ENCODE data around the gene ZFYVE27.
A peak's percentile ranks its signal among the peaks of the same experiment; 100 is the strongest.
"Not testable (repeated sequence)": the region's sequence is repeated elsewhere in the genome, so short reads cannot be mapped to it uniquely, and the experiment has no call there.

The ZFYVE27 gene, protein sequence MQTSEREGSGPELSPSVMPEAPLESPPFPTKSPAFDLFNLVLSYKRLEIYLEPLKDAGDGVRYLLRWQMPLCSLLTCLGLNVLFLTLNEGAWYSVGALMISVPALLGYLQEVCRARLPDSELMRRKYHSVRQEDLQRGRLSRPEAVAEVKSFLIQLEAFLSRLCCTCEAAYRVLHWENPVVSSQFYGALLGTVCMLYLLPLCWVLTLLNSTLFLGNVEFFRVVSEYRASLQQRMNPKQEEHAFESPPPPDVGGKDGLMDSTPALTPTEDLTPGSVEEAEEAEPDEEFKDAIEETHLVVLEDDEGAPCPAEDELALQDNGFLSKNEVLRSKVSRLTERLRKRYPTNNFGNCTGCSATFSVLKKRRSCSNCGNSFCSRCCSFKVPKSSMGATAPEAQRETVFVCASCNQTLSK

DNA sequence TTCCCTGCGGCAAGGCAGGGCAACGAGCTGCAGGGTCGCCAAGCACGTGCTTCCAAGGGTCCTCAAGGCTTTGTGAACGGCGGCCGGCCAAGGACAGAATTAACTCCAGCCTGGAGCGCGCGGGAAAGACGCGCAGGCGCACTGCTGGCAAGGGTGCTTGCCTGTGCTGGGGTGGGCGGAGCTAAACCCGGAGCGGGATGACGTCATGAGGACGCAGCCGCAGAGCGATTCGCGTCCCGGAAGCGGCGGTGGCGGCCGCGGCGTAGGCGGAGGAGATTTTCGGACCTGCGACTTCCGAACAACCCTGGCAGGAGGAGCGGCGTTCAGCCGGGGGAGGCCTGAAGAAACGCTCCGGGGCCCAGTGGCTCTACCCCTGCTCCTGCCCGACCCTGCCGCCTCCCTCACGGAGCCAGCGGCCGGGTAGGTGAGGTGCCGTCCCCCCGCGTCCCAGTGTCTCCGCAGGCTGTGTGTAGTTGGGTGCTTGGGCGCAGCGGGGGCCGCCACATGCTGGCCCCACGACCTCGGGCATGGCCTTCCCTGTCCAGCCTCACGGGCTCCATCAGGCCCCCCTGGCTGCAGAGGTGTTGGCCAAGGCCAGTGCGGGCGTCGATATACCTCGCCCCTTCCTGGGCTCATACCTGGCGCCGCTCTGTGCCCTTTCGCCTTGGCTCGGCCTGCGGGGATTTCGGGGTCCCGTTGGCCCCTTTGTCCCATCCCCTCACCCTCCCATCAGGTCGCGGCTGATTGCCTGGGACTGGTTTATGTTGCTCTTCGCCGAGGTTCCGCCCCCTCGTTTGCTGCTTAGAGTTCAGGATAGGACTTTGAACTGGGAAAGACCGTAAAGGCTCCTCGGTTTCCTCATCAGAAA is at the start of gene ZFYVE27:
TSS of gene ZFYVE27 (plus strand) at position 227 of the 868 bp plus-strand sequence. CDS start 1,350 bp downstream, outside the sequence.
- DNase-seq, result peak; percentile 98

DNA sequence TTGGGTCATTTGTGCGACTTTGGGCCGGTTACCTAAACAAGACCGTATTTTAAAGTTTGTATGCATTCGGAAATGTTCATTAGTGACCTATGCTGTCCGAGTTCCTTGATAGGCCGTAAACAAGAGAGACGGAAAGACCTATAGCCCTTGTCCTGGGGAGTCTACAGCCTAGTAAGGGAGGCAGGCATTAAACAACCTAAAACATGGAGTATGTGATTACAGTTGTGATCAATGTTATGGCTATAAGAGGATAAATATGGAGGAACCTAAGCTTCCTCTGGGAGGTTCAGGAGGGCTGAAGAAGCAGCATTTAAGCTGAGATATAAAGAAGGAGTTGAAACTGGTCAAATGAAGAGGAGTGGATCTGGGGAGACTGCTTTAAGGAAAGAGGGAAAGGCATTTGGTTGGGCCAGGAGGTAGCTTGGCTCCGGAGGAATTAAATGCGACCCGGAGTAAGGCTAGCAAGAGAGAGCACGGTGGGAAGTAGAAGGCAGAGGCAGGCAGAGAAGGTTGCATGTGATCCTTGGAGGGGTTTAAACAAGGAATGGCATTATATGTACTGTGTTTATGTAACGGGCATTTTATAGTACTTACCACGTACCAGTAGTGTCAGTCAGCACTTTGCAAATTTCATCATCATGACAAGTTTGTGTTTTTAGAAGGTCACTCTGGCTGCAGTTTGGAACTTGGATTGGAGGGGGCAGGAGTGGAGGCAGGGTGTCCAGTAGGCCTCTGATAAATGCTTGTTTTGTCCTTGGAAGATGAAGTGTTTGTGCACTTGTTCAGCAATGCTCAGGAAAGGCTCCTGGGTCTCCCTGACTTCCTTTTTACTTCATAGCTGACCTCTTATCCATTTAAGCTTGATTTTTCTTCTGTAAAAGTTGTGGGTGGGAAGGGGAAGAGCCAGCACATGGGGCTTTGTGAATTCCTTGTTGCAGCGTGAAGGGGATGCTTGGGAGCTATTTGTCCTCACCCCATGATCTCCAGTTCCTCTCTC is 48.8 kb upstream of the ZFYVE27 start:
- DNase-seq, result no peak

GRCh38 chr10:97689559-97690020 is 47.3 kb upstream of the ZFYVE27 start:
- no peak for DNase-seq

GRCh38 chr10:97690133-97690532 is 46.8 kb upstream of the ZFYVE27 start:
- no peak for DNase-seq

DNA sequence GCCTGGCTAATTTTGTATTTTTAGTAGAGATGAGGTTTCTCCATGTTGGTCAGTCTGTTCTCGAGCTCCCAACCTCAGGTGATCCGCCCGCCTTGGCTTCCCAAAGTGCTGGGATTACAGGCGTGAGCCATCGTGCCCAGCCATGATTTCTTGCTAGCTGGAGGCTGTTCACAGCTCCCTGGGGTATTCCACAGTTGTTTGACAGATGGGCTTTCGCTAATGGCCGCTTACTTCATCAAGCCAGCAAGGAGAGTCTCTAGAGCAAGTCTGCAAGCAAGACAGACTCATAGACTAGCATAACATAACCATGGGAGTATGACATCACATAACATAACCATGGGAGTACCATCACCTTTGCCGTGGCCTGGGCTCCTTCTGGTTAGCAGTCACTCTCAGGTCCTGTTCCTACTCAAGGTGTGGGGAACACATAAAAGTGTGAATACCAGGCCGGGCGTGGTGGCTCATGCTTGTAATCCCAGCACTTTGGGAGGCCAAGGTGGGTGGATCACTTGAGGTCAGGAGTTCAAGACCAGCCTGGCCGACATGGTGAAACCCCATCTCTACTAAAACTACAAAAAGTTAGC is 38.8 kb upstream of the ZFYVE27 start:
- not testable (repeated sequence) for DNase-seq

DNA sequence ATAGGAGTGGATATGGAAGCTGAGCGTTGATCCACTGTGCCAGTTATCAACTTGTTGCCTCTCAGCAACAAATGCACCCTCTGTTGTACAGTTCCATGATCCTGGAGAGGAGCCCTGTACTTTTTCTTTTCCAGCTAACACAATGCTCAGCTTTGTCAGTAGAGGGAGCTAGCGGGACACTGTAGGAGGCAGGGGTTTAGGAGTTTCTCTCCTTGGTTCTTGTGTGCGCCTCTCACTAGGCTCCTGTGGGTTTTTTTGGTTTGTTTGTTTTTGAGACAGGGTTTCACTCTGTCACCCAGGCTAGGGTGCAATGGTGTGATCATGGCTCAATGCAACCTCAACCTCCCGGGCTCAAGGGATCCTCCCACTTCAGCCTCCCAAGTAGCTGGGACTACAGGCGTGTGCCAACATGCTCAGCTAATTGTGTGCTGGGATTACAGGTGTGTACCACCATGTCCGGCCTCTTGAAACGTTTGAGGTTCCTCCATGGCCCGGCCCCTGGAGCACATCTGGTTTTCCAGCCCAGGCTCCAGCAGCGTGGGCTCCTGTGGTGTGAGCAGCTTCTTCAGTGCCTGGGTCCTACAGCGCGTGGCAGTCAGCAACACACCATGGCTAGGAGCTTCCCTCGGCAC is 35.4 kb upstream of the ZFYVE27 start:
- peak; percentile 80 for DNase-seq

GRCh38 chr10:97703398-97704067 is 33.4 kb upstream of the ZFYVE27 start:
- no peak for DNase-seq

DNA sequence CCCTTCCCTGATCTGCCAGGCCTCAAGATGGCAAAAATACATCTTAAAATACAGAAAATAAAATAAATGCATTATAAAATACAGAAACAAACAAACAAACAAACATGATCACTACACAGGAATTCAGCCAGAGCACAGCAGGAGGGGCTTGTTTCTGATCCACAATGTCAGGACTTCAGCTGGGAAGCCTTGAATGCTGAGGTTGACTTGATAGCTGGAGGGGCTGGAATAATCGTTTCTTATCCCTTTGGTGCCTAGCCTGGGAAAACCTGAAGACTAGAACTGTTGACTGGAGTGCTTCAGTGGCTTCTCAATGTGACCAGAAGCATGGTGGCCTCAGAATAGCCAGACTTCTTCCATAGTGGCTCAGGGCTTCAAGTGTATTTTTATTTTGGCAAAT is 32.6 kb upstream of the ZFYVE27 start:
- DNase-seq, result no peak

GRCh38 chr10:97705006-97705670 is 31.8 kb upstream of the ZFYVE27 start:
- no peak for DNase-seq

GRCh38 chr10:97707134-97707861 is 29.6 kb upstream of the ZFYVE27 start:
- DNase-seq, result no peak

- DNase-seq, result no peak
Measured at GRCh38 chr10:97708167-97708566, 28.8 kb upstream of the ZFYVE27 start.

- DNase-seq, result peak; percentile 33
Measured at GRCh38 chr10:97708976-97709946, 27.7 kb upstream of the ZFYVE27 start.

DNA sequence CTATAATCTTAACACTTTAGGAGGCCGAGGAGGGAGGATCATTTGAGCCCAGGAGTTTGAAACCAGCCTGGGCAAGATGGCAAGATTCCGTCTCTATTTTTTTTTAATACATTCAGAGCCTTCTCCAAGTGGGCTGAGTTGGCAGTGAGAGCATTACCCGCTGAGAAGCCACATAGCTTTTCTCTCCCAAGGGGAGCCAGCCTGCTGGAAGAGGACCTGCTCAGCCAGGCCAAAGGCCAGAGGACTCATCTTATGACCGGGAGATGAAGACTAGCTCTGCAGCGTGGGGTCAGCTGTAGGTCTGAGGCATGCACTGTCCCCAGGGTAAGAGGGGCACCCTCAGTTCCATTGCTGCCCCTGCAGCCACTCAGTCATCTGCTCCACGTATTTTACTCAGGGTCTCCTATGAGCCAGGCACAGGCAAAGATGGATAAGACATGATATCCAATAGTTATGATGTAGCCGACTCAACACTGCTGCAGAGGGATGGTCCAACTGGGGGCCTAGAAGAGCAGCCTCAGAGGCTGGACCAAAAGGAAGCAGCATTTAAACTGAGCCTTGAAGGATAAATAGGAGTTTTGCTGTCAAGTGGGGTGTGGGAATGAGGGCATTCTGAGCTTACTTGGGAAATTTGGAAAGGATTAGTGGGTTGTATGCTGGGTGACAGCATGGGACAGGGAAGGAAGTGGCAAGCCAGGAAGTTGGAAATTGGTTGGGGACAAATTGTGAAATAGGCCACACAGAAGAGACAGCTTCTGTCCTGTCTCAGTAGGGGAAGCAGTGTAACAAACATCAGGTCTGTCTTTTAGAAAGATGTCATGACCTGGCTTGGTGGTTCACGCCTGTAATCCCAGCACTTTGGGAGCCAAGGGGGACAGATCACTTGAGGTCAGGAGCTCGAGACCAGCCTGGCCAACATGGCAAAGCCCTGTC is 25.0 kb upstream of the ZFYVE27 start:
- DNase-seq, result no peak

- DNase-seq, result peak; percentile 20
Measured at GRCh38 chr10:97713339-97713825, 23.5 kb upstream of the ZFYVE27 start, which contains the start of gene MARVELD1. Gene MARVELD1, plus strand, starts transcription at chr10:97713730. Its CDS starts 147 bp downstream, at chr10:97713877.

- peak; percentile 65 for DNase-seq
Measured at GRCh38 chr10:97713826-97714400, 23.0 kb upstream of the ZFYVE27 start.

Measured in activated CD4-positive, alpha-beta T cell treated with anti-CD3 and anti-CD28 coated beads, Interleukin-2, Interleukin-6, amounts not matched to agents 100 ng/mL and 50 ng/mL, durations not matched to agents 16 hours and 8 hours (primary cell).